HEK293 (cell line): ENCODE results near the gene TAC4.

Source experiments
- CTCF ChIA-PET: fragments of 350-600 bp; formaldehyde crosslinking; extraction: SDS; loops from one replicate; lab custom pipeline; 2021; ENCODE audit warnings: antibody characterized with exemption; lab: Yijun Ruan, JAX
- POLR2A ChIA-PET: fragments of 300-600 bp; formaldehyde crosslinking; extraction: SDS; loops from one replicate; lab custom pipeline; 2020; ENCODE audit warnings: antibody characterized with exemption, inconsistent platforms; lab: Yijun Ruan, JAX
- H3K27ac ChIP-seq: fragments of 200-500 bp; sonication (Bioruptor generic); 2 replicates; pipeline ENCODE4 v1.5.1; 2014; ENCODE audit warnings: low read depth, low read length, control low read depth, inconsistent platforms; ENCODE audit errors: extremely low read depth
- H3K36me3 ChIP-seq, 2 experiments: fragments of 200-500 bp in 1 of 2; sonication (Bioruptor generic) in 1 of 2; 1 replicate in 1 of 2; 2 replicates in 1 of 2; pipeline ENCODE4 v1.5.1; 2014 to 2017; ENCODE audit warnings: inconsistent platforms in 2 of 2, low read length in 2 of 2; ENCODE audit not compliant: control insufficient read depth in 2 of 2, insufficient read depth in 1 of 2
- H3K4me1 ChIP-seq: fragments of 200-500 bp; sonication (Bioruptor generic); 2 replicates; pipeline ENCODE4 v1.5.1; 2014; ENCODE audit warnings: mild to moderate bottlenecking, low read length, inconsistent platforms; ENCODE audit not compliant: control insufficient read depth, insufficient read depth
- H3K4me3 ChIP-seq: 2 replicates; pipeline ENCODE4 v1.5.1; 2011; ENCODE audit warnings: low read depth, mild to moderate bottlenecking, control low read depth, low read length, moderate library complexity
- H3K9me3 ChIP-seq: fragments of 200-500 bp; sonication (Bioruptor generic); 2 replicates; pipeline ENCODE4 v1.5.1; 2014; ENCODE audit warnings: low read depth, low read length, inconsistent platforms; ENCODE audit not compliant: control insufficient read depth, insufficient read depth
- EGR2 ChIP-seq: fragments of 450-650 bp; formaldehyde crosslinking; IDR thresholded peaks from 2 replicates; pipeline ENCODE4 v1.5.1; 2016; ENCODE audit warnings: low read depth, missing biosample characterization, missing genetic modification characterization
- KLF10 ChIP-seq: fragments of 450-650 bp; IDR thresholded peaks from 2 replicates; pipeline ENCODE4 v1.5.1; 2018; ENCODE audit warnings: missing biosample characterization, mild to moderate bottlenecking, missing genetic modification characterization
- OVOL3 ChIP-seq: fragments of 450-650 bp; formaldehyde crosslinking; IDR thresholded peaks from 2 replicates; pipeline ENCODE4 v1.5.1; 2016; ENCODE audit warnings: missing biosample characterization, missing genetic modification characterization
- PATZ1 ChIP-seq: fragments of 450-650 bp; formaldehyde crosslinking; IDR thresholded peaks from 2 replicates; pipeline ENCODE4 v1.5.1; 2016; ENCODE audit warnings: missing biosample characterization, missing genetic modification characterization
- SCRT2 ChIP-seq: fragments of 450-650 bp; formaldehyde crosslinking; IDR thresholded peaks from 2 replicates; pipeline ENCODE4 v1.5.1; 2016; ENCODE audit warnings: missing biosample characterization, missing genetic modification characterization
- SP7 ChIP-seq: fragments of 450-650 bp; formaldehyde crosslinking; IDR thresholded peaks from 2 replicates; pipeline ENCODE4 v1.5.1; 2016; ENCODE audit warnings: missing biosample characterization, missing genetic modification characterization
- ZBTB17 ChIP-seq: fragments of 450-650 bp; formaldehyde crosslinking; IDR thresholded peaks from 2 replicates; pipeline ENCODE4 v1.5.1; 2016; ENCODE audit warnings: missing biosample characterization, missing genetic modification characterization
- ZFHX2 ChIP-seq: fragments of 450-650 bp; formaldehyde crosslinking; conservative IDR thresholded peaks from 2 replicates; pipeline ENCODE4 v1.5.1; 2016; ENCODE audit warnings: missing biosample characterization, missing genetic modification characterization
- ZNF133 ChIP-seq: fragments of 450-650 bp; formaldehyde crosslinking; IDR thresholded peaks from 2 replicates; pipeline ENCODE4 v1.5.1; 2016; ENCODE audit warnings: missing biosample characterization, missing genetic modification characterization
- ZNF292 ChIP-seq: fragments of 450-650 bp; formaldehyde crosslinking; IDR thresholded peaks from 2 replicates; pipeline ENCODE4 v1.5.1; 2016; ENCODE audit warnings: low read depth, missing biosample characterization, missing genetic modification characterization, borderline replicate concordance
- ZNF335 ChIP-seq: fragments of 450-650 bp; formaldehyde crosslinking; conservative IDR thresholded peaks from 2 replicates; pipeline ENCODE4 v1.5.1; 2016; ENCODE audit warnings: missing biosample characterization, missing genetic modification characterization
- ZNF366 ChIP-seq: fragments of 450-650 bp; formaldehyde crosslinking; conservative IDR thresholded peaks from 2 replicates; pipeline ENCODE4 v1.5.1; 2016; ENCODE audit warnings: missing biosample characterization, missing genetic modification characterization
- ZNF791 ChIP-seq: fragments of 450-650 bp; formaldehyde crosslinking; IDR thresholded peaks from 2 replicates; pipeline ENCODE4 v1.5.1; 2016; ENCODE audit warnings: missing biosample characterization, missing genetic modification characterization
- TF ChIP-seq, protein P1 (sequence below): fragments of 450-650 bp; formaldehyde crosslinking; IDR thresholded peaks from 2 replicates; pipeline ENCODE4 v1.5.1; 2016; ENCODE audit warnings: missing biosample characterization, missing genetic modification characterization
- TF ChIP-seq, protein P2 (sequence below): fragments of 450-650 bp; formaldehyde crosslinking; IDR thresholded peaks from 2 replicates; pipeline ENCODE4 v1.5.1; 2016; ENCODE audit warnings: missing biosample characterization, missing genetic modification characterization, borderline replicate concordance
- TF ChIP-seq, protein P3 (sequence below): fragments of 450-650 bp; formaldehyde crosslinking; IDR thresholded peaks from 2 replicates; pipeline ENCODE4; 2016; ENCODE audit warnings: missing biosample characterization, missing genetic modification characterization

The TAC4 gene

DNA sequence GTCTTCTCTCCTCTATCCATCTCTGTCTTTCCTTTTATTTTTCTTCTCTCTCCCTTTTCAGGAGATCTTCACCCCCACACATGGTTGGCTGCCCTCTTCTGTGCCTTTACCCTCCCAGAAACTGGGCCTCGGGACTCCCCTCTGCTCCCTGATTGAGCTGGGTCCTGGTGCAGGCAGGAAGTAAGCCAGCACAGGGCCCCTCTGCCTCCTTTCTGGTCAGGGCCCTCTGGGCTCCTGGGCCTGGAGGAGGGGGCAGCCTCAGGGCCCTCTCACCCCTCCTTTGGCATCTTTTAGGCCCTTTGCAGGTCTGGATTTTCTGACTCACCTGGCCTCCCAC is 21.1 kb upstream of the TAC4 start (continued):
- TF ChIP-seq, protein P1, sequence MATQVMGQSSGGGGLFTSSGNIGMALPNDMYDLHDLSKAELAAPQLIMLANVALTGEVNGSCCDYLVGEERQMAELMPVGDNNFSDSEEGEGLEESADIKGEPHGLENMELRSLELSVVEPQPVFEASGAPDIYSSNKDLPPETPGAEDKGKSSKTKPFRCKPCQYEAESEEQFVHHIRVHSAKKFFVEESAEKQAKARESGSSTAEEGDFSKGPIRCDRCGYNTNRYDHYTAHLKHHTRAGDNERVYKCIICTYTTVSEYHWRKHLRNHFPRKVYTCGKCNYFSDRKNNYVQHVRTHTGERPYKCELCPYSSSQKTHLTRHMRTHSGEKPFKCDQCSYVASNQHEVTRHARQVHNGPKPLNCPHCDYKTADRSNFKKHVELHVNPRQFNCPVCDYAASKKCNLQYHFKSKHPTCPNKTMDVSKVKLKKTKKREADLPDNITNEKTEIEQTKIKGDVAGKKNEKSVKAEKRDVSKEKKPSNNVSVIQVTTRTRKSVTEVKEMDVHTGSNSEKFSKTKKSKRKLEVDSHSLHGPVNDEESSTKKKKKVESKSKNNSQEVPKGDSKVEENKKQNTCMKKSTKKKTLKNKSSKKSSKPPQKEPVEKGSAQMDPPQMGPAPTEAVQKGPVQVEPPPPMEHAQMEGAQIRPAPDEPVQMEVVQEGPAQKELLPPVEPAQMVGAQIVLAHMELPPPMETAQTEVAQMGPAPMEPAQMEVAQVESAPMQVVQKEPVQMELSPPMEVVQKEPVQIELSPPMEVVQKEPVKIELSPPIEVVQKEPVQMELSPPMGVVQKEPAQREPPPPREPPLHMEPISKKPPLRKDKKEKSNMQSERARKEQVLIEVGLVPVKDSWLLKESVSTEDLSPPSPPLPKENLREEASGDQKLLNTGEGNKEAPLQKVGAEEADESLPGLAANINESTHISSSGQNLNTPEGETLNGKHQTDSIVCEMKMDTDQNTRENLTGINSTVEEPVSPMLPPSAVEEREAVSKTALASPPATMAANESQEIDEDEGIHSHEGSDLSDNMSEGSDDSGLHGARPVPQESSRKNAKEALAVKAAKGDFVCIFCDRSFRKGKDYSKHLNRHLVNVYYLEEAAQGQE (tag by site-specific recombination), result no peak
- no peak for TF ChIP-seq ZNF791 (tag by site-specific recombination)
- TF ChIP-seq ZNF335, result peak; percentile 96
- no peak for TF ChIP-seq ZNF133 (tag by site-specific recombination)
- TF ChIP-seq PATZ1 (tag by site-specific recombination), result no peak
- TF ChIP-seq, protein P2, sequence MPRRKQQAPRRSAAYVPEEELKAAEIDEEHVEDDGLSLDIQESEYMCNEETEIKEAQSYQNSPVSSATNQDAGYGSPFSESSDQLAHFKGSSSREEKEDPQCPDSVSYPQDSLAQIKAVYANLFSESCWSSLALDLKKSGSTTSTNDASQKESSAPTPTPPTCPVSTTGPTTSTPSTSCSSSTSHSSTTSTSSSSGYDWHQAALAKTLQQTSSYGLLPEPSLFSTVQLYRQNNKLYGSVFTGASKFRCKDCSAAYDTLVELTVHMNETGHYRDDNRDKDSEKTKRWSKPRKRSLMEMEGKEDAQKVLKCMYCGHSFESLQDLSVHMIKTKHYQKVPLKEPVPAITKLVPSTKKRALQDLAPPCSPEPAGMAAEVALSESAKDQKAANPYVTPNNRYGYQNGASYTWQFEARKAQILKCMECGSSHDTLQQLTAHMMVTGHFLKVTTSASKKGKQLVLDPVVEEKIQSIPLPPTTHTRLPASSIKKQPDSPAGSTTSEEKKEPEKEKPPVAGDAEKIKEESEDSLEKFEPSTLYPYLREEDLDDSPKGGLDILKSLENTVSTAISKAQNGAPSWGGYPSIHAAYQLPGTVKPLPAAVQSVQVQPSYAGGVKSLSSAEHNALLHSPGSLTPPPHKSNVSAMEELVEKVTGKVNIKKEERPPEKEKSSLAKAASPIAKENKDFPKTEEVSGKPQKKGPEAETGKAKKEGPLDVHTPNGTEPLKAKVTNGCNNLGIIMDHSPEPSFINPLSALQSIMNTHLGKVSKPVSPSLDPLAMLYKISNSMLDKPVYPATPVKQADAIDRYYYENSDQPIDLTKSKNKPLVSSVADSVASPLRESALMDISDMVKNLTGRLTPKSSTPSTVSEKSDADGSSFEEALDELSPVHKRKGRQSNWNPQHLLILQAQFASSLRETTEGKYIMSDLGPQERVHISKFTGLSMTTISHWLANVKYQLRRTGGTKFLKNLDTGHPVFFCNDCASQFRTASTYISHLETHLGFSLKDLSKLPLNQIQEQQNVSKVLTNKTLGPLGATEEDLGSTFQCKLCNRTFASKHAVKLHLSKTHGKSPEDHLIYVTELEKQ (tag by site-specific recombination), result no peak
- TF ChIP-seq SCRT2 (tag by site-specific recombination), result no peak
- no peak for TF ChIP-seq OVOL3
- no peak for TF ChIP-seq ZNF292

GRCh38 chr17:49866882-49867413 is 19.1 kb upstream of the TAC4 start:
- ChIA-PET CTCF (interaction anchor here (0.6 to 17.9 kb wide), 4 partner anchors 12 to 132 kb away, joined by 3 to 526 read pairs (median 12); partner anchors contain the start of gene DLX3), POLR2A (interaction anchor here (1.6 kb wide), 1 partner anchor 128 kb away, joined by 6 read pairs; the partner anchor contains the start of gene DLX3)
- no peak overlapping the region for H3K4me3 ChIP-seq
- H3K4me1 ChIP-seq, result no peaks in the 10 kb centered on the region
- H3K27ac ChIP-seq, result no peak overlapping the region
- no peaks in the 10 kb centered on the region for H3K9me3 ChIP-seq
- TF ChIP-seq KLF10 (no peak), ZFHX2 (tag by site-specific recombination) (peak; percentile 88), EGR2 (tag by site-specific recombination) (peak; percentile 98), ZNF366 (peak; percentile 92), SP7 (tag by site-specific recombination) (no peak), ZBTB17 (tag by site-specific recombination) (peak; percentile 70)
- TF ChIP-seq, protein P3, sequence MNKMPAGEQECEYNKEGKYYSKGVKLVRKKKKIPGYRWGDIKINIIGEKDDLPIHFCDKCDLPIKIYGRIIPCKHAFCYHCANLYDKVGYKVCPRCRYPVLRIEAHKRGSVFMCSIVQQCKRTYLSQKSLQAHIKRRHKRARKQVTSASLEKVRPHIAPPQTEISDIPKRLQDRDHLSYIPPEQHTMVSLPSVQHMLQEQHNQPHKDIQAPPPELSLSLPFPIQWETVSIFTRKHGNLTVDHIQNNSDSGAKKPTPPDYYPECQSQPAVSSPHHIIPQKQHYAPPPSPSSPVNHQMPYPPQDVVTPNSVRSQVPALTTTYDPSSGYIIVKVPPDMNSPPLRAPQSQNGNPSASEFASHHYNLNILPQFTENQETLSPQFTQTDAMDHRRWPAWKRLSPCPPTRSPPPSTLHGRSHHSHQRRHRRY (tag by site-specific recombination), result 0 out of 2 replicates have a peak, but pooled peaks have one; percentile 44
- no peaks in the 10 kb centered on the region for H3K36me3 ChIP-seq
